GDM1 (cell line): Measurements from ENCODE around the gene TRIM67.
"Not testable (repeated sequence)": the region's sequence is repeated elsewhere in the genome, so short reads cannot be mapped to it uniquely, and the experiment has no call there.

ENCODE experiments used
- DNase-seq: peaks from one replicate; lab custom pipeline; 2025; lab: John Stamatoyannopoulos, UW

Gene TRIM67

DNA sequence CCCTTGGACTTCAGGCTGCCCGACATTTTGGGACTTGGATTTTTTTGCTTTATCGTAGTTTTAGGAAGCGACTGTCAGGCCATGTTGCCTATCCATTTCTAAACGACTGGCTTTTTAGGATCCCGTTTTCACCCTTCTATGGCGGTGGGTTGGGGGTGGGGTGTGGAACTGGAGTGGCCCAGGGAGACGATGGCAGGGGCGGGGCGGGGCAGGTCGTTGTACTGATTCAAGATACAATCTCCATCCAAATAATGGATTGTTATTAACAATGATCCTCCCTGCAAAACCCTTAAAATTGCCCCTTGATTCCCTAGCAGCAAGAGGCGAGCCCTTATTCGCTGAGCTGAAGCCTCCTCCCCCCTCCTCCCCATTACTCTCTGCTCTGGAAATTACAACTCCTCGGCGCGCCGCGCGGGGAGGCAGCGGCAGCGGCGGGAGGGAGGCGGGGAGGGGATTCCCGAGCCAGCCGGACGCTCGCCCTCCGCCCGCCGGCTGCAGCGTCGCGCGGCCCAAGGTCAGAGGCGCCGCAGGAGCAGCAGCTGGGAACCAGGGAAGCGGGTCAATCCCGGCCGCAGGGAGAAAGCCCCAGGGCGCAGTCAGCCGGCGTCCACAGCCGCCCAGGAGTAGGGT, at the start of gene TRIM67:
Gene TRIM67 (plus strand): TSS at position 392 of the 630 bp plus-strand sequence. CDS start 912 bp downstream, outside the sequence.
- no peak for DNase-seq

DNA sequence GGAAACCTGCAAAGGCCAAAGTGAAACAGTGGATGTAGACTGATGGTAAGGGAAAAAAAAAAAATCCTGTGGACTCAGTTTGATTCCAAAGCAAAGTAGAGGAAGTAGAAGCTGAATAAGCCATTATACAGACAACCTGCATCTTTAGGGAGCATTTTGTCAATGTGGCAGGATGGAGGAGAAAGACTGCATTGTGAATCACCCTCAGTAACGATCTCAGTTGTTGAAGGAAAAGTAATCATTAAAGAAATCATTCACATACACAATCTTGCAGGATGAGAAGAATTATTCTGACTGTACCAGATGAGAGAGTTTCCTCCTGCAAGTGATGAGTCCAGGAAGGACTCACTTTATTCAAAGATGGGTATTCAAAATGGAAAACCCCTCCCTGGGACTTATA, 45.1 kb upstream of the TRIM67 start:
- DNase-seq: no peak

DNA sequence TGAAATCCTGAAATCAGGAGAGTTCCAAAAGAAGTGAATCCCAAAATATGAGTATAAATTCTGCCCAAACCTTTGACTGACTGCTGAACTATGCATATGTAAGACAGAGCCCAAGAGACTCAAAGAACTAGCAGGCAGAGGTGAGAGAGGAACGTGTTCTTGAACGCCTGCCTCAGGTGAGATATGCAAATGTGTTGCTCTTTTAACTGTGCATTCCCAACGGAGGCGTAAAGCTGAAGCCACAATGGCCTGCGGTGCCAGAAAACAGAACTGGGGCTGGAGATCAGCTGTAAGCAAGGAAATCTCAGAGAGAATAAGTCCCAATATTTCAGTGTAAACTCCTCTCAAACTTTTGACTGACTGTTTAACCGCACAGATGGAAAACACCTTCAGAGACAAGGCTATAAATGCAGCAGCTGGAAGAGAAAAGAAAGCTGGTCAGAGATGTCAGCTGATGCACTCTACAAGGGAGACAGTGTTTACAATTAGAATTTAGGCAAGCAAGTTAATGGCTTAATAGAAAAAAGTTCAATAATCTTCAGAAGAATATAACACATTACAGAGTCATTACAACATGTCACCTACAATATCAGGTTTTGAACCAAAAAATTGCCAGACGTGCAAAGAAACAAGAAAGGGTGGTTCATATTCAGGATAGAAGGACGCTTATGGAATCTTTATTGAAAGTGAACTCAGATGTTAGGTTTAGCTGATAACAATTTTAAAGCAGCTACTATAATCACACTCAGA, 43.0 kb upstream of the TRIM67 start:
- DNase-seq: no peak

- no peak for DNase-seq
These were observed 40.3 kb upstream of the TRIM67 start for GRCh38 chr1:231121533-231121932.

DNA sequence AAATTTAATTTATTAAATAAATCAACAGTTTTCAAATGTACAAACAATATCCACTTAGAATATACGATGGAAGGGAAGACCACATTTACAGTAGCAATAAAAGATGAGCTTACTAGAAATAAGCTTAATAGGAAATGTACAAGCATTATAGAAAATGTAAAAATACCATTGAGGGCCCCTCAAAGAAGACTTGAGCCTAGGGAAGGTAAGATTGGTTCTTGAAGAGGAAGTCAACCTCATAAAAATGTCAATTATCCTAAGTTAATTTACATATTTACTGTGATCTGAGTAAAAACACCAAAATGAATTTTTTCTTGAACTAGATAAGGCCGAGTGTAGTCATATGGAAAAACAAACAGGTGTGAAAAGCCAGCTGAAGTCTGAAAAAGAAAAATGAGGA, 39.7 kb upstream of the TRIM67 start:
- no peak for DNase-seq

GRCh38 chr1:231124746-231125145, 37.1 kb upstream of the TRIM67 start:
- DNase-seq: no peak

GRCh38 chr1:231125972-231126580, 35.8 kb upstream of the TRIM67 start:
- no peak for DNase-seq

DNA sequence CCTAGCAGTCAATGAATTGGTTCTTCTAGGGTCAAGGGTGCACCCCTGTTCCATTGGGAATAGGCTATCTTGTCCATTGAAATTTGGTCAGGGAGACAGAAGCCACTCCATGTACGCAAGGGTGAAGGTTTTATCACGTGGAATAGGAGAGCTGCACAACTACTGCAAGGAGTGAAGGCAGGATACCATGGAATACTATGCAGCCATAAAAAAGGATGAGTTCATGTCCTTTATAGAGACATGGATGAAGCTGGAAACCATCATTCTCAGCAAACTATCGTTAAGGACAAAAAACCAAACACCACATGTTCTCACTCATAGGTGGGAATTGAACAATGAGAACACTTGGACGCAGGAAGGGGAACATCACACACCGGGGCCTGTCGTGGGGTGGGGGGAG, 34.8 kb upstream of the TRIM67 start:
- not testable (repeated sequence) for DNase-seq

GRCh38 chr1:231128471-231128870, 33.4 kb upstream of the TRIM67 start:
- not testable (repeated sequence) for DNase-seq

- no peak for DNase-seq
These were observed 31.3 kb upstream of the TRIM67 start for GRCh38 chr1:231130544-231130943.

DNA sequence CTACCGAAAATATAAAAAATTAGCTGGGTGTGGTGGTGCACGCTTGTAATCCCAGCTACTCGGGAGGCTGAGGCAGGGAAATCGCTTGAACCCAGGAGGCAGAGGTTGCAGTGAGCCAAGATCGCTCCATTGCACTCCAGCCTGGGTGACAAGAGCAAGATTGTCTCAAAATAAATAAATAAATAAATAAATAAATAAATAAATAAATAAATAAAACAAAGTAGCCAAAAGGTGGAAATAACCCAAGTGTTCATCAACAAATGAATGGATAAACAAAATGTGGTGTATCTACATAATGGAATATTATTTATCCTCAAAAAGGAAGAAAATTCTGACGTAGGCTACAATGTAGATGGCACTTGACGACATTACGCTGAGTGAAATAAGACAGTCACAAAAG, 29.3 kb upstream of the TRIM67 start:
- not testable (repeated sequence) for DNase-seq

- DNase-seq: no peak
These were observed 27.2 kb upstream of the TRIM67 start for GRCh38 chr1:231134624-231135023.

GRCh38 chr1:231138236-231138635, 23.6 kb upstream of the TRIM67 start:
- no peak for DNase-seq

- no peak for DNase-seq
These were observed 22.7 kb upstream of the TRIM67 start for GRCh38 chr1:231139125-231139649.

- DNase-seq: no peak
These were observed 21.9 kb upstream of the TRIM67 start for GRCh38 chr1:231139659-231140654.

- no peak for DNase-seq
These were observed 17.3 kb upstream of the TRIM67 start for GRCh38 chr1:231144416-231145193.

DNA sequence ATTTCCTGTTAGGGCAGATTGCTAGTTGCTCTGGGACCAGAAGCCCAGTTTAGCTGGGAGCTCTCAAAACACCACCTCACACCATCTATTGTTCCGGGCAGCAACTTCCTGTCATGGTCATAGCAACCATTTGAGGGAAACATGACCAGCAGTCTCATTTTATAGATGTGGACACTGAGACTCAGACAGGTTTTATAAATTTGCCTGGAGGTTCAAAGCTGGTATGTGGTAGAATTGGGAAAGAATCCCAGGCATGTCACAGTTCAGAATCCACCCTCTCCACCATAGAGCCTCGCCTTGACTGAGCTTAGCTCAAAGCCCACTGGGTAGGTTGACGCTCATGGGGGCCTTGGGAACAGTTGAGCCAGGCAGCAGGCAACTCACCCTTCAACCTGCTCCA, 14.0 kb upstream of the TRIM67 start:
- no peak for DNase-seq

DNA sequence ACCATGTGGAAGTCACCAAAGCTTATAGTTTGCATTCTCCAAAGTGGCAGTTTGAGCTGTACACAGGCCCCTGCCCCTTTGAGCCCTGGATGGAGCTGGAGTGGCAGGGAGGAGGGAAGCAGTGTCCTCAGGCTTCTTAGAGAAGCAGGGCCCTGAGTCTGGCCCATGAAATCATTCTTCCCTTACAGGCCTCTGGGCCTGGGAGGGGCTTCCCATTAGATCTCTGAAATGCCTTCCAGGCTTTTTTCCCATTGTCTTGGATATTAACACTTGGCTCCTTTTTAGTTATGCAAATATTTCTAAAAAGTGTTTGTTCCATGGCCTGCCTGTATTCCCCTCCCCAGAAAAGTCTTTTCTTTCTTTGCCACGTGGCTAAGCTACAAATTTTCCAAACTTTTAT, 10.0 kb upstream of the TRIM67 start:
- no peak for DNase-seq

DNA sequence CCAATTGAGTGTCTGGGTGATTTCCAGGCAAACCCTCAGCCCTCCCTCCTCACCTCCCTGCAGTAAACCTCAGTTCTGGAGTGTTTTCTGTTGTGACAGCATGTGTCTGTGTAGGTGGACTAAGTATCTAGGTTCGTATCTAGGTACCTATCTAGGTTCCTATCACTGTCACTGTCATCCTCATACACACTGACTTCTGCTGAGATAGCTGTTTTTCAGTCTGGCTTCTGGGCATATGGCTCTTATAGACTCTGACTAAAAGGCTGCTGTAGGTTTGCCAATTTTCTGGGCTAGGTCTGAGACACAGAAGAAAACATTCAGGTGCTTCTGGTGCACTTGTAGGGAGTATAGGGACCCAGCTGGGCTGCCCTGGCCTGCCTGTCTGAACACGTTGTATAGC, 8.1 kb upstream of the TRIM67 start:
- DNase-seq: no peak

DNA sequence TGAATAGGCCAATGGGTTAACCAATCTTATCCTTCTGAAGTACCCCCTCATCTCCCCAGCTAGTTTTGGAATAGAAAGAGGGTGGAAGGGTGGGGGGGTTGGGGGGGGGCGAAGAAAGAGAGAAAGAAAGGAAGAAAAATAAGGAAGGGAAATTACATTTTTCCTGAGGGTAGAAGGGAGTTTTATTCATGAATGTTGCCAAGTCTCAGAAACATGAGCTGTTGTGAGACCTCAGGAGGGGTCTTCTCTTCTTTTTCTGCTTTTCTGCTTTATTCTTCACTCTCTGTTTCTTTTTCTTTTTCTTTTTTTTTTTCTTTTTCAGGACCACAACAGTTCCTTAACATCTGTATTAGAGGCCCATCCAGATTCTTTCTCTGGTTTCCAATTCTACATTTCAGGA, 6.0 kb upstream of the TRIM67 start:
- no peak for DNase-seq

DNA sequence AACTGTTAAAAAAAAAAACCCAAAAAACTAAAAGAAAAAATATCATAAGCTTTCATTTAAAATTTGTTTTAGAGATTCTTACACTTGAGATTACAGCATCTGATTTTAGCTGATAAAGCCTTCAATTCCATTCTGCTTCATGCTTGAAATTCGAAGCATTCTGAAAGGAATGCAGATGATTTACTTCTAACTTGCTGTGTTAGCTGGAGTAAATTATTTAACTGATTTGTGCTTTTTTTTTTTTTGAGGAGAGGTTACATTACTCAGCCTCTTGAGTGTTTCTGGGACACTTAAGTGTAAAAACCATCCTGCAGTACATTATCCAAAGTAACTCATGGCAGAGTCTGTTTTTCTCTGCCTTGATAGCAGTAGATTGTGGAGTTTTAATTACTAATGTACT, 4.5 kb upstream of the TRIM67 start:
- DNase-seq: no peak
